Kidney glomerular epithelial cell (primary cell): ENCODE measurements around the gene GNAO1.

ENCODE experiments used
- DNase-seq: peaks from one replicate; lab custom pipeline; 2025; lab: John Stamatoyannopoulos, UW

Gene GNAO1

DNA sequence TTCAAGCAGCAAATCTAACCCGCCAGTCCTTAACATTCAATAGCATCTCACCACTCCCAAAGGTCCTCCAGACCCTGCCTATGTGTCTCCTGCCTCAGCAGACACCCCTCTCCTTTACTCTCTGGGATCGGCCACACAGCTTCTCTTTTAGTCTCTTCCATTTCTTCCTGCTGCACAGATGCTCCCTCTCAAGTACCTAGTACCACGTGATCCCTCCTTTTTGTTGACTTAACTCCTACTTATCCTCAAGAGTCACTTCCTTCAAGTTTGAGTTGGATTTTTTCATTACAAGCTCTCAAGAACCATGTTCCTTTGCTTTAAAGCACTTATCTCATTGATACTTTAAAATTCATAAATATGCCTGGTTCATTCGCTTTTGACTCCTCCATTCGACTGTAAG, 209.2 kb downstream of the GNAO1 start:
- no peak for DNase-seq

DNA sequence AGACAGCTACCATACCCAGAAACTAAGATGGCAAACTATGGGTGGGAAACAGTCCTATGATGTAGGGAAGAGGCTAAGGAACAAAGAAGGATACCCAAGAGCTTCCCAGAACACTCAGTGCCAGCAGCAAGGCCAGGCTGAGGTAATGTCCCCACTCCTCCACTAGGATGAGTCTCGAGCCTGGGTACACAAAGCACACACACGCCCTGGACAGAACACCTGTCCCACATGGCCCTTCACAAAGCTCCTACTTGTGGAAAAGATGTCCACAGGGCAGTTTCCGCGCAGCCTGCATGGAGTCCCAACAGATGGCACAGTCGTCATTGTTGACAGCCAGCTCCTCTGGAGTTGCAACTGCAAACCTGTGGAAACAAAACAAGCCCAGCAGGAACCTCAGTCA, 210.2 kb downstream of the GNAO1 start:
- no peak for DNase-seq

DNA sequence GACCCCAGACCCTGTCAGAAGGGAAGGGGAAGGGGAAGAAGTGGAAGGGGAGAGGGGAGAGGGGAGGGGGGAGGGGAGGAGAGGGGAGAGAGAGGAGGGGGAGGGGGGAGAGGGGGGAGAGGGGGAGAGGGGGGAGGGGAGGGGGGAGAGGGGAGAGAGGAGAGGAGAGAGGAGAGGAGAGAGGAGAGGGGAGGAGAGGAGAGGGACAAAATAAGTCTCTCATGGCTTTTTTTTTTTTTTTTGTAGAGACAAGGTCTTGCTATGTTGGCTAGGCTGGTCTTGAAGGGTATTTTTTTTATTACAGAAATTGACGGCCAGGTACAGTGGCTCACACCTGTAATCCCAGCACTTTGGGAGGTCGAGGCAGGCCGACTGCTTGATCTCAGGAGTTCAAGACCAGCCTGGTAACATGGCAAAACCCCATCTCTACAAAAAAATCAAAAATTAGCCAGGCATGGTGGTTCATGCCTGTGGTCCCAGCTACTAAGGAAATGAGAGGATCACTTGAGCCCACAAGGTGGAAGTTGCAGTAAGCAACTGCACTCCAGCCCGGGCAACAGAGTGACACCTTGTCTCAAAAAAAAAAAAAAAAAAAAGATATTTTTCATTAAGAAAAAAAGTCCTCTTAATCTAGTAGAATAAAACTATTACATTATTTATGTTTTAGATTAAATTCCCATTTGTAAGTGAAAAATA, 214.8 kb downstream of the GNAO1 start:
- no peak for DNase-seq
